ENCODE results near the gene ATG10. TPM values are rescaled to one million over a fixed set of nuclear protein-coding genes. Genes with fewer than 3 reads are reported as not detected.
"Not testable (repeated sequence)": the region's sequence is repeated elsewhere in the genome, so short reads cannot be mapped to it uniquely, and the experiment has no call there.

ATG10 gene
- total RNA-seq, 1 donor from 2014 or later, result 7.3 TPM

DNA sequence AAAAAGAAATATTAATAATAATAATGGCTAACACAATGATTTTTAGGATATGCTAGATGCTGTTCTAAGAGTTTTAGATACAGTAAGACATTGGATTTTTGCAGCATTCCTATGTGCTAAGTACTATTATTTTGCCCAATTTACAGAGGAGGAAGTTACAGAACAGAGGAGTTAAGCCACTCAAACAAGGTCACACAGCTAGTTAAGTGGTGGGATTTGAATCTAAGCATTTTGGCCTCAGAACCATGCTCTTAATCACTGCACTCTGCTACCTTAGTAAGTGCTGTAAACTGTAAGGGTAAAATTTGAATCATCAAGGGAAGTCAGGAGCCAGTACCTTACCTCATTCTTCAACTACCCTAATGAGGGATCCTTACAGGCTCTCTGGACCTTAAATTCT, 280.9 kb downstream of the ATG10 start:
- DNase-seq (ENCODE audit: low spot score) (no peak), ATAC-seq (no peak)
- intact Hi-C loops (cut with DNase I), result no loop called here

DNA sequence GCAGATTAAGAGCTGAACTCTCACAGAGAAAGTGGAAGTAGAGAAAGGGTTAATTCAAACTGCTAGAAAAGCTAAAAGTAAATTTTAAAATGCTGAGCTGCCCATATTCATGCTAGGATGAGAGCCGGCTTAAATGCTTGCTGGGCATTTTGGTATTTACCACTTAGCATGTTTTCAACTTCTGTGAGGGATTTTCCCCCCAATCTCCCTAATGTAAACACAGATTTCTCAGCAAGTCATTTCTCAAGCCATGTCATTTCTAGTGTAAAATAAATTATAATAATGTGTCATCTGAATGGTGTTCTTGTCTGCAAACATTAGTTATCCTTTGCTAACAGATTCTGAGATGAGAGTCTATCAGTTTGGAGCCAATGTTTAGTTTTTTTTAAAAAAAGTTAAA, 284.0 kb downstream of the ATG10 start:
- no peak for DNase-seq (ENCODE audit: low spot score)
- no peak for ATAC-seq
- intact Hi-C loops (cut with DNase I), result no loop called here

DNA sequence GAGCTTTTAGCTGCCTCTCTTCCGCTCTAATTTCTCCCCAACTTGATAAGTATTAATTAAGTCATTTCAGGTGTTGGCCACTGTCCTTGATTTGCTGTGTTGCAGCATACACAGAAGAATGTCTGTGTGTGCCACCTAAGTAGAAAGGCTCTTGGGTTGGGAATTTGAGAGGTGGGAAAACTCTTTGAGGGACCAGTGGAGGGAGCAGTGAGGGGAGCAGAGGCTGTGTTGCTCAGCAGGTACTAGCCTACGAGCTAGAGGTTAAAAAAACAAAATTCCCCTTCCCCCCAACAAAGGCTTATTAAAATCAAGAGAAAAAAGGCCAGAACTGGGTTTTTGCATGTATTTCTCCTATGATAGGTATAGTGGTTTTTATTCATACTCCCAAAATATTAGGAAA, 285.4 kb downstream of the ATG10 start:
- intact Hi-C loops (cut with DNase I), result no loop called here
- DNase-seq (ENCODE audit: low spot score) (no peak), ATAC-seq (no peak)

DNA sequence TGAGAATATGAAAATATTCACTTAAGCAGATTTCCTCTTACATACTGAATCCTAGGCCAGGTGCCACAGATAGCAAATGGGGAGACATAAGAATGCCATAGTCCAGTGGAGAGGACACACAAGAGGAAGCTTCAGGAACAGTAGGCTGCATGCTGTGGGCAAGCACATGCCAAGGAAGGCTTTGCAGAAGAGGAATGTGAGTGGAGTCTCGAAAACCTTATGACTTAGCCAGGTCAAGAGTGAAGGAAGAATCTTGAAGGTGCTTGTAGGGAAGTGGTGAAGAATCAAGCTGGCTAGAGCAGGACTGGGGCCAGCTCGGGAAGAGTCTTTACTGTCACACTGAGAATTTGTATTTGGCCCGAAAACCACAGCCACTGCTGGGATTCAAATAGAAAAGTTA, 285.9 kb downstream of the ATG10 start:
- no peak for ATAC-seq
- DNase-seq (ENCODE audit: low spot score), result no peak
- intact Hi-C loops (cut with DNase I), result no loop called here

DNA sequence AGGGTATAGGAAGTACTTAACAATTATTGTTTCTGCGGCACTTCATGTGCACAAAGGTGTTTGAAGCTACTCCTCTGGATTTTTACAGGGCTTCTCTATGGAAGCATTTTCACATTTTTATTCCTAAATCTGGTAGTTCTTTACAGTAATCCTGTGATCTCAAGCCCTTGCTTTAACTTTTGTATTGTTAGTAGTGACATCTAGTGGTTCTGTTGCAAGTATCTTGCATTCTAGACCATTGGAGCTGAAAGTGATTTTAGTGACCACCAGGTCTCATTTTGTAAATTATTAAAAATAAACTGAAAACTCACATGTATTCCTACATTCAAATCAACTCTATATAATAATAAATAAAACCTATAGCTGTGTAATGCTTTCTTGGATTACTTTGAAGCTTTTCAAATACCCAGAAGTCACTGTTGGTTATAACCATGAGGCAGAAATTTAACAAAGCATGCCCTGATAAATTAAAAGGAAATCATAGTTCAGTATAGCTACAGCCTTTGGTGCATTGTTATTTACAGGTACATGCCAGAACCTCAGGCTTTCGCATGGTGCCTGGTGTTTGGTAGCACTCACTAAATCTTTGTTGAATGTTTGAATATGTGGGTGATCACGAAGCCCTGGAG, 287.5 kb downstream of the ATG10 start:
- ATAC-seq, result no peak
- intact Hi-C loops (cut with DNase I), result no loop called here

DNA sequence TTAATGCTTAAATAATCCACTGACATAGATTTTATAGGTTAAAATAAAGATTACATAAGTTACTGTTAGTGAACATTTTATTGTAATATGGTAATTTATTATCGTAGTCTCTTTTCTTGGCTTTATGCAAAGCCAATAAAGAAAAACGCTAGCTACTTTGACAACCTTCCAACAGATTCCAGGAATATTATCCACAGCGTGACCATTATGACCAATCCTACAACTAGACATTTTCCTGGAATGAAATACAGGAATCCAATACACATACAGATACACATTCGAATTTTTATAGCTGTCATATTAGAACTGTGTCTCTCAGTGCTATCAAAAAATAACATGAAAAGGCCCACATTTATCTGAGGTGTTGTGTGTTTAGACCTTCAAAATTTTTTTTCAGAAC, 293.2 kb downstream of the ATG10 start:
- ATAC-seq (no peak), DNase-seq (ENCODE audit: low spot score) (no peak)
- intact Hi-C loops (cut with DNase I), result no loop called here

More for the DNA sequence above, 287.5 kb downstream of the ATG10 start:
- no peak for DNase-seq (ENCODE audit: low spot score)

DNA sequence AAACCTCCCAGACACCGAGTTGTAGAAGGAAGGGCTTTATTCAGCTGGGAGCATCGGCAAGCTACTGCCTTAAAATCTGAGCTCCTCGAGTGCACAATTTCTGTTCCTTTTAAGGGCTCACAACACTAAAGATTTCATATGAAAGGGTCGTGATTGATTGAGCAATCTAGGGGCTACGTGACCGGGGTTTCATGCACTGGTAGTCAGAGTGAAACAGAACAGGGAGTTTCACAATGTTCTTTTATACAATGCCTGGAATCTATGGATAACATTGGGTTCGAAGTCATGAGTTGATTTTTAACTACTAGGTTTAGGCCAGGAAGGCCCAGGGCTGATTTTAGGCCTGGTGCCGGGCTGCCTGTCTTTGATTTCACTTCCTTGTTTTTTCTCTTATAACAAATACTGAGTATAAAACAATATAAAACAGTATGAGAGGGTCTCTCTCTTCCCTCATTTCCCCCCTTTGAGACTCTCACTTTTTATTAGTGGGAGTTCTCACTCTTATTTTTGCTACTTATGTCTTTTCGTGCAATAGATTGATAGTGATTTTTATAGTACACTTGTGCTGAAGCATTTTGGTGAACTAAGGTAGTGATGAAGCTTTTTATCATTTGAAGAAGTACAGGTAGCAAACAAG, 295.6 kb downstream of the ATG10 start:
- DNase-seq (ENCODE audit: low spot score); ATAC-seq; intact Hi-C loops (cut with DNase I): not testable (repeated sequence)

DNA sequence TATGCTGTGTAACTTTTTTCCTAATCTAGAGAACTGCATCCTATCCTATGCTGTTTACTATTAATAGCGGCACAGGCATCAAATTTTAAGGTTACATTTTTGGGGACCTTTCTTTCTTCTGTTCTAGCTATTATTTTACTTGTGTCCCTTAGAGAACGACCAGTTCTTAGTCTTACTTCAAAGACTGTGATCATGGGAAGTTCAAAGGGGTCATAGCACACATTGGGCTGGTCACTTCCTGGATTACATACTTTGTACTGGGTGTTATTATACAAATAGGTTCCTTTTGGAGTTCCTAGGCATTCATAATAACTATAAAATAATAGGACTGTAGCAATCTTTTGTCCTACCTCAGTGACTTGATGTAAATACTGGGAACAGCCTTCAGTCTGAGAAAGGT, 297.5 kb downstream of the ATG10 start:
- DNase-seq (ENCODE audit: low spot score); intact Hi-C loops (cut with DNase I); ATAC-seq: not testable (repeated sequence)

DNA sequence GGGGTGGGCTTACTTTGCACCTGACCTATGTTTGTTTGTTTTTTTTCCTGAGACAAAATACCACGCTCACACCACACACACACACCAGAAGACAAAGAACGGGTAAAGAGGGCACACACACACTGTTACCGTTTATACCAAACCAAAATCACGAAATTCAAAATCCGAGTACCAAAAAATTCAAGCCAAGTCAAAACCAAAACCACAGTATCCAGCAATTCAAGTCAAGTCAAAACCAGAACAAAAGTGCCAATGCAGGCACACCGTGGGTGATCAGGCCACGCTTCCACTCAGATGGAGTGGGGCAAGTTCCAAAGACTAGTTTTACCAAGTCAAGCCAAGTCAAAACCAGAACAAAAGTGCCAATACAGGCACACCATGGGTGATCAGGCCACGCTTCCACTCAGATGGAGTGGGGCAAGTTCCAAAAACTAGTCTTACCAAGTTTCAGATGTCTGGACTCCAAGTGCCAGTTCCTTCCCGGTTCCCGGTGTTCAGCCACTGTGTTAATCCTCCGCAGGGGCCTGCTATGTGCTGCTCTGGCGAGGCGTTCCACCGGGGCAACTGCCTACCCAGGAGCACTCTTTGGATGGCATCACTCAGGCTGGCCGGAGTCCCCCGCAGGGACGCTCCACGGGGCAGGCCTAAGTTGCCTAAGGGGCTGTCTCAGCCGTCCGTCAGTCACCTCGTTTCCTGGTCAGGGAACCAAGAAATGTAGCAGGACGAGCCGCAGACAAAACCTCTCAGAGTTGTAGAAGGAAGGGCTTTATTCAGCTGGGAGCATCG, 300.9 kb downstream of the ATG10 start:
- ATAC-seq; DNase-seq (ENCODE audit: low spot score); intact Hi-C loops (cut with DNase I): not testable (repeated sequence)

DNA sequence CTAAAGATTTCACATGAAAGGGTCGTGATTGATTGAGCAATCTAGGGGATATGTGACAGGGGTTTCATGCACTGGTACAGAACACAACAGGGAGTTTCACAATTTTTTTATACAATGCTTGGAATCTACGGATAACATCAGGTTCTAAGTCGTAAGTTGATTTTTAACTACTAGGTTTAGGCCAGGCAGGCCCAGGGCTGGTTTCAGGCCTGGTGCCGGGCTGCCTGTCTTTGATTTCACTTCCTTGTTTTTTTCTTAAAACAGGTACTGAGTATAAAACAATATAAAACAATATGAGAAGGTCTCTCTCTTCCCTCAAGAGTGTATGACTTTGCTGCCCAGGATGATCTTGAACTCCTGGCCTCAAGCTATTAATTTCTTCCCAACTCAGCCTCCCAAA, 301.6 kb downstream of the ATG10 start:
- ATAC-seq; DNase-seq (ENCODE audit: low spot score); intact Hi-C loops (cut with DNase I): not testable (repeated sequence)

DNA sequence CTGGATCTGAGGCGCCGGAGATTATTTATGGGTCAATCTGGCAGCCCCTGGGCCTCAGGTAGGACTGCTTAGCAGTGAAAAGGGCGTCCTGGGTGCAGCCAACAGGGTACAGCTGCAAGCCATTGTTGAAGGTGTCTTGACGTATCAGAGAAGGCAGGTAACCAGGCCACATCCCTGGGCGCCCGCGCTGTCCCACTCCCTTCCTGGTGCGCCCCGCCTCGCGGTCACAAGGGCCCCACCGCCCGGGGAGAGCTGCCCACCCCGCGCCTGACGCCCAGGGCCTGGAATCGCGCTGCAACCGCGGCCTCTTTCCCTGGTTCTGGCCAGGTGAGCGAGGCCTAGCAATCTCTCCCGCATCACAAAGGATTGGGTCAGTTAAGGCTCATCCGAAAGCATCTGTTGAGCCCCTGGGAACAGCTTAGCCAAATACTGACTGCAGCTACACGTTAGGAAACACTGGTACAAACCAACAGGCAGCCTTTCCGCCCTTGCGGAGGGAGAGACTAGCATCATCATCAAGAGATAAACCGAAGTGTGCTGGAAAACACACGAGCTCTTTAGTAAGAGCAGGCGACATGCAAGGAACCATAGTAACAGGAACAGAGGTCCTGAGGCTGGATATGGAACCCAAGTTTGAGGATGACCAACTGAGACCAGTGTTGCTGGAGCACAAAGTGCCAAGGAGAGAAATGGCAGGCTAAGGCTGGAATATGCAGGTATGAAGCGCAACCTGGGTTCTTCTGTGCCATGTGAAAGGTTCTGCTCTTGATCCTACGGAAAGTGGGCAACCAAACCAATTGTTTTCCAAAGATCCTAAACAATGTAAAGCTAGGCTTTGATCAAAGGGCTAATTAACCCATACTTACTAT, 302.8 kb downstream of the ATG10 start:
- ATAC-seq, result no peak

DNA sequence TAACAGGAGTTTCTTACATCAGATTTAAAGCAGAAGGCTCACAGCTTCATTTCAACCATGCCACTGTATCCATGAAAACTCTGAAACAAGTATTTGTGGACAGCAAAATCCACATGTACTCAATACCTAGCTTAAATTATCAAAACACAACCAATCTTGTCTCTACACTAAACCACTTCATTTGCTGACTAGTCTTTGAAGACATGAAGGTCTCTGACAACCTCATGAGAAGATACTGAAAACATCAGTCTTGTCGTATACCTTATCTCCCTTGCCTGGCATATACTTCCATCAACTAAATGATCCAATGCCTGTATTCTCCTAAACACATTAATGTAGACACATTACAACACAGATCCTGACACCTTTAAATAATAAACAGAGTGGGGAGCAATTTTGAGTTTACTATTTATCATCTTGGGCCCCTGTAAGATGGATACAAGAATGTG, 303.4 kb downstream of the ATG10 start:
- no peak for ATAC-seq
- DNase-seq (ENCODE audit: low spot score), result no peak
- intact Hi-C loops (cut with DNase I), result no loop called here

More for the DNA sequence above, 302.8 kb downstream of the ATG10 start:
- intact Hi-C loops (cut with DNase I), result no loop called here
- DNase-seq (ENCODE audit: low spot score), result no peak

DNA sequence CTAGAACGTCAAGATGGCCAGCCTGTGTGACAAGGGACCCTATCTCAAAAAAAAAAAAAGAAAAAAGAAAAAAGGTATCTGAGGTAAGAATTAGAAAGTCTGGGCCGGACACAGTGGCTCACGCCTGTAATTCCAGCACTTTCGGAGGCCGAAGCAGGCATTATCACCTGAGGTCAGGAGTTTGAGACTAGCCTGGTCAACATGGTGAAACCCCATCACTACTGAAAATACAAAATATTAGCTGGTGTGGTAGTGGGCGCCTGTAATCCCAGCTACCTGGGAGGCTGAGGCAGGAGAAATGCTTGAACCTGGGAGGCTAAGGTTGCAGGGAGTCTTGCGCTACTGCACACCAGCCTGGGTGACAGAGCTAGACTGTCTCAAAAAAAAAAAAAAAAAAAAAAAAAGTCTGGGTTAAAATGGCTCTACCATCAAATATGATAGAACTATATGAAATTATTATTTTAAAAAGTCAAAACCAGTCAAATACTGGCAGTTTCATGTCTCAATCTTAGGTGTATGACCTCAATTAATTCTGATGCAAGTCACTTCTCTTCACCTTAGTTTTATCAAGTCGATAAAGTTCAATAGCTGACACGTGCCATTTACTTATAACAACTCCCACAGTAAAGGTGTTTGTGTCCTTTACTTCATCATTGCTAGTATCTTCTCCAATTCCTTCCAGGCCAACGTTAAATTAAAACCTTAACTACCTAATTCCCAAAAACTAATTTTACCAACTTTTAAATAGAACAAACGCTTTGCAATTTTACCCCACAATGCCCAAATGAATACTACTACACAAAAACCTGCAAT, 305.2 kb downstream of the ATG10 start:
- DNase-seq (ENCODE audit: low spot score) (no peak), ATAC-seq (no peak)
- intact Hi-C loops (cut with DNase I), result no loop called here

DNA sequence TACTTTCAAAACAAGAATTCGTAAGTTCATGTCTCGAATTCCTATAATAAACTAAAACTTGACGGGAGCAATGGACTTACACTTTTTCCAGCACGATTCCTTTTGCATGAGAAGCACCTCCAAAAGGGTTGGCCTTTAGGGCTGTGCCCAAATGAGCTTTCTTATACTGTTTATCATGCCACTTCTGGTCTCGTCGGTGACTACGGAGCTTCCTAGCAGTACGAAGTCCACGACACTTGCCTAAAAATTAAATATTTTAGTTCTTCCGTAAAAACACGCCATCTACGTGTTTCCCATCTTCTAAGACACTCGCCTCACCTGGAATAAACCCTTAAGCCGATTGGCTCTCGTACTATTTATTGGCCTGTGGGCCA, 305.8 kb downstream of the ATG10 start:
- ATAC-seq, result no peak
- intact Hi-C loops (cut with DNase I), result no loop called here
- DNase-seq (ENCODE audit: low spot score), result no peak

DNA sequence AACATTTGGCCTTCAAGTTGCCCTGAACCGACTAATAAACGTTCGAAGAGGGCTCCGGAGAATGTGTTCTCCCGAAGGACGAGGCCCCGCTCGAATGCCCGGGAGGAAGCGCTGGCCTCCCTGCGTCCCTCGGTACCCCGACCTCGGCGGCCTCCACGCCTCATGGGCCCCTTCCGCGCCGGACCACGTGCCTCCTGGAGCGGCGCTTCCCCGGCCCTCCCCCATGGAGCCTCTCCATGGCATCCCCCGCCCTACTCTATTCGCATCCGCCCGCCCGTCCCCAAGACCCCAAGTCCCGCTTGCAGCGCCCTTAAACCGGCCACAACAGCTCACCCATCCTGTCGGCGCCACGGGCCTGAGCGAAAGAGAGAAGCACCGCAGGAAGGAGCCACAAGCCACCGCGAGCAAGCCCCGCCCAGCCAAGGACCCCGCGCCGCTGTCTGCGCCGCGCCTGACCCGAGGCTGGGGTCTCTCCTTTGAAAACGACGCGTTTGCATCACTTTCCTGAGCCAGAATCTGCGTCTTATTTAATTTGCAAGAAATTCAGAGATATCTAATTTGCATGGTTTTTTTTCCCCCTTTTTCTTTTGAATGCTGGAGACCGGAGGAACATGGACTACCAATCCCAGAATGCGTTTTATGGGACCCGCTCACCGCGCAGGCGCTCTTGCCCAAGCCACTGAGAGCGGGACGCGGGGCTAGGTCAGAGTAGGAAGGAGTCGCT, 306.3 kb downstream of the ATG10 start, which contains the start of gene RPS23:
Gene RPS23, minus strand, starts transcription at position 368 of the 724 bp plus-strand sequence. Its CDS starts 31 bp downstream, at position 337.
- DNase-seq (ENCODE audit: low spot score) (peak; percentile 93), ATAC-seq (peak; percentile 98)
- intact Hi-C loops (cut with DNase I), result no loop called here

DNA sequence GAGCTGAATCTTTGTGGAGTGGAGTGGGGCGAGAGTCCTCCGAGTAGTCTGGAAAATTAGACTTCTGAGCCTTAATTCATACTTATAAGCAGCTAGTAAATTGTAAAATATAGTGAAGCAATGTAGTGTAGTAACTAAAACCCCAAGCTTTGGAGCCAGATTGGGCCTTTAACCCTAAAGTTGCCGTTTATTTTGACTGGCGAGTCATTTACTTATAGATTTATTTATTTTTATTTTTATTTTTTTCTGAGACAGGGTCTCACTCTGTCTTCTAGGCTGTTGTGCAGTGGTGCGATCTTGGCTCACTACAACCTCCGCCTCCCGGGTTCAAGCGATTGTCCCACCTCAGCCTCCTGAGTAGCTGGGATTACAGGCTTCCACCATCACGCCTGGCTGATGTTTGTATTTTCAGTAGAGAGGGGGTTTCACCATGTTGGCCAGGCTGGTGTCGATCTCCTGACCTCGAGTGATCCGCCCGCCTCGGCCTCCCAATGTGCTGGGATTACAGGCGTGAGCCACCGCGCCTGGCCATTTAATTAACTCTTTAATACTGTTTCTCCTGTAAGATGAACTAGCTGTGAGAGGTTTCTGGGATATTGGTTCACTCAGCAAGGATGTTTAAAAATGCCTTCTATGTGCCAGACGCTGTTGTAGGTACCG, 307.0 kb downstream of the ATG10 start:
- DNase-seq (ENCODE audit: low spot score) (no peak), ATAC-seq (no peak)
- intact Hi-C loops (cut with DNase I), result no loop called here

DNA sequence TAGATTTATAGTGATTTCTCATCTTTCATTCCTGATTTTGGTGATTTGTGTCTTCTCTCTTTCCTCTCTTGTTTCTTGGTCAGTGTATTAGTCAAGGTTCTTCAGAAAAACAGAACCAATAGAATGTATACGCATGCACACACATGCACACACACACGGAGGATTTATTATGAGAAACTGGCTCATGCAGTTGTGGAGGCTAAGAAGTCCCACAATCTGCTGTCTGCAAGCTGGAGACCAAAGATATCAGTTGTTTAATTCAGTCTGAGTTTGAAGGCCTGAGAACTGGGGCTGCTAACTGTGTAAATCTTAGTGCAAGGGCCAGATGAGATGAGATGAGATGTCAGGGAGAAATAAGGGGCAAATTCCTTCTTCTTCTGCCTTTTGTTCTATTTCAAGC, 312.1 kb downstream of the ATG10 start:
- intact Hi-C loops (cut with DNase I), result no loop called here
- DNase-seq (ENCODE audit: low spot score) (no peak), ATAC-seq (no peak)

All from sciatic nerve (tissue), 2 donors.